ENCODE measurements around the gene COX7A2L.
"Not testable (repeated sequence)": the region's sequence is repeated elsewhere in the genome, so short reads cannot be mapped to it uniquely, and the experiment has no call there.

COX7A2L gene, protein sequence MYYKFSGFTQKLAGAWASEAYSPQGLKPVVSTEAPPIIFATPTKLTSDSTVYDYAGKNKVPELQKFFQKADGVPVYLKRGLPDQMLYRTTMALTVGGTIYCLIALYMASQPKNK

DNA sequence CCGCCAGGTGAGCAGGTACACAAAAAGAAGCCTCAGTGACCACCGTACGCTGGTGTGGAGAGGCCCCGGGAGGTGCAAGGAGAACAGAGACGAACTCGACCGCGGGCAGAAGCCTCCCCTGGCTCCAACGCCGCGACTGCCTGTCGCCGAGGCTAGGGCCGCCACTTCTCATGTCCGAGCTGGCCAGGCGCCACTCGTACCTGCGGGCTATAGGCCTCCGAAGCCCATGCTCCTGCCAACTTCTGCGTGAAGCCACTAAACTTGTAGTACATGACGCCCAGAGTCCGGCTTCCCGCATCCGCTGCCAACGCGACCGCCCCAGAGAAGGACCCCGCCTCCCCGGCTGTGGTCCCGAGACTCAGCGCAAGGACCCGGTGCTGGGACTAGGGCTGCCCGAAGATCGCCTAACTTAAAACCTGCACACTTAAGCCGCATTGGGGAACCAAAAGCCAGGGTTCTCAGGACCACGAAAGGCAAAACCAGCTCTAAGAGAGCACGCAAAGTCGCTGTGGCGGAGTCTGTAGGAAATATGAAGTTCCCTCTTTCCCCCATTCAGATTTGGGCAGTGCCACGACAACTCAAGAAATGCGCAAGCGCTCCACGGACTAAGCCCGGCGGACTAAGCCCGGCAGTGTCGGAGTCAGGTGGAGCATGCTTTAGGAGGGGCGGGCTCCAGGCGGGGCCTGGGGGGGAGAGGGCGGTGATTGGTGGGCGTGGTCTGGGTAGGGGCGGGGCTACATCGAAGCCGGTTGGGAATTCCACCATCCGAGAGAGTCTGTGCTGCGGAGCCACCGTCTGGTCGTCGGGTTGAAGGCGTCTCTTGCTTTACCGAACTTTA, at the start of gene COX7A2L:
COX7A2L (minus strand) TSS at position 328 of the 838 bp plus-strand sequence; CDS start at position 272, 56 bp downstream.
- DNase-seq = peak; percentile 94 to 95

DNA sequence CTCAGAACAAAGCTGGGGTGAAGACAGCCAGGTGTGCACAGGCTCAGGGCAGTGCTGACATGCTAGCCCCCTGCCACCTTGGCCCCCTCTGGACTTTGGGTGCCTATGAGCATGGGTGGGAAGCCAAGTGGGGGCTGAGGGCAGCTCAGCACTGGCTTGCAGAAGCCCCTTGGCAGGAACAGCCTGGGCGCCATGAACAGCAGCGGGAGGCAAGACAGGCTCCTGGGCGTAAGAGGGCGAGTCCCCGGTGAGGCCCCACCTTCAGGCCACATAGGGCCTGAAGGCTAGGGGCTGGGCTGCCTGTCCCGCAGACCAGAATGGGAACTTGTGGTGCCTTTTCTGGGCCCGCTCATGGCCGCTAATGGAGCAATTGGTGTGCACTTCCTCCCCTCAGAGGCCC, 47.0 kb upstream of the COX7A2L start:
- DNase-seq = no peak

DNA sequence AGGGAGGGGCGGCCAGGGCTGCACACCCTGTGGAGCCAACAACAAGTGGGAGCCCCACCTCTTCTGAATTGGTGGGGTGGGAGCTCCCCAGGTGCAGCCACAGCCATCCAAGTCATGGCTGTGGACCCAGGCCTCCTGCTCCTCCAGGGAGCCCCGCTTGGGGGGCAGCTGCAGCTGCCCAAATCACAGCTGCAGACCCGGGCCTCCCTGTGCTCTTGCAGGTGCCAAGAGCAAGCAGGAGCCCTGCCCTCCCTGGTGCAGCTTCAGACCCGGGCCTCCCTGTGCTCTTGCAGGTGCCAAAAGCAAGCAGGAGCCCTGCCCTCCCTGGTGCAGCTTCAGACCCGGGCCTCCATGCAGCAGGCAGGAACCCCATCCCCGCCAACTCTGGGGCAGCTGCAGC, 46.5 kb upstream of the COX7A2L start:
- DNase-seq = no peak

DNA sequence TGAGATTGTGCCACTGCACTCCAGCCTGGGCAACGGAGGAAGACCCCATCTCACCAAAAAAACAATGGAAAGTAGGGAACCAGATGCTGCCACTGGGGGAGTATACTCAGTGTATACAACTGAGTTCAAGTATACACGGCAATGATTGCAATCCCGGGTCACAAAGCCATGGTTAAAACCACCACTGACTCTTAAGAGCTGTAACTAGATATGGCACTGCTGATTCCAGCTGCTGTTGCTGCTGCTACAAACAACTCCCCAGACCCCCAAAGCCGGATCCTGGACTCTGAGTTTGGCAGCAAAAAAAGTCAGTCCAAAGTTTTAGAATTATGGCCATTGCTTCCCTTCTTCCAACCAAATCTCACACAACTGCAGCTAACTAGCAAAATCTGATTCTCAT, 43.7 kb upstream of the COX7A2L start:
- no peak for DNase-seq

DNA sequence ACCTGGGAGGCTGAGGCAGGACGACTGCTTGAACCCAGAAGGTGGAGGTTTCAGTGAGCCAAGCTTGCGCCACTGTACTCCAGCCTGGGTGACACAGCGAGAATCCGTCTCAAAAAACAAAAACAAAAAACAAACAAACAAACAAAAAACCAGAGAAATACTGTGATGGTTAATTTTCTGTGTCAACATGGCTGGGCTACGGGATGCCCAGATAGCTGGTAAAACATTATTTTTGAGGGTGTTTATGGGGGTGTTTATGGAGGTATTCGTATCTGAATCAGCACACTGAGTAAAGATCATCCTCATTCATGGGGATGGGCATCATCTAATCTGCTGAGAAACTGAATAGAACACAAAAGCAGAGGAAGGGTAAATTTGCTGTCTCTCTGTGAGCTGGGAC, 40.8 kb upstream of the COX7A2L start:
- DNase-seq = no peak

DNA sequence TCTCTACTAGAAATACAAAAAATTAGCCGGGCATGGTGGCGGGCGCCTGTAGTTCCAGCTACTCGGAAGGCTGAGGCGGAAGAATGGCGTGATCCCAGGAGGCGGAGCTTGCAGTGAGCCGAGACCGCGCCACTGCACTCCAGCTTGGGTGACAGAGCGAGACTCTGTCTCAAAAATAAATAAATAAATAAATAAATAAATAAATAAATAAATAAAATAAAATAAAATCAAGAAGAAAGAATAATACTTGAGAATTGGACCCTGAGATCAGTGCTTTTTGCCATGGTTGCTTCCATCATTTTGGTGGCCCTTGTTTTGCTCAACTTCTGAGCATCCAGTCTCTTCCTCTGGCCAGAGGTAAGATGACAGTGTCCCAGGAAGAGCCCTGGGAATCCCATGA, 37.0 kb upstream of the COX7A2L start:
- not testable (repeated sequence) for DNase-seq

DNA sequence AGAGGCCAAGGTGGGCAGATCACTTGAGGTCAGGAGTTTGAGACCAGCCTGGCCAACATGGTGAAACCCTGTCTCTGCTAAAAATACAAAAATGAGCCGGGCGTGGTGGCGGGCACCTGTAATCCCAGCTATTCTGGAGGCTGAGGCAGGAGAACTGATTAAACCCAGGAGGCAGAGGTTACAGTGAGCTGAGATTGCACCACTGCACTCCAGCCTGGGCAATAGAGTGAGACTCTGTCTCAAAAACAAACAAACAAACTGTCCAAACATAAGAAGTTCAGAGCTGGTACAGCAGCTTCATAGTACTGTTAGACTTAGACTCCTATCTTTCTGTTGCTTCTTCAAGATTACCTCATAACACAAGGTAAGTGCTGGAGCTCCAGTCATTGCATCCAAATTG, 32.3 kb upstream of the COX7A2L start:
- DNase-seq = not testable (repeated sequence)

DNA sequence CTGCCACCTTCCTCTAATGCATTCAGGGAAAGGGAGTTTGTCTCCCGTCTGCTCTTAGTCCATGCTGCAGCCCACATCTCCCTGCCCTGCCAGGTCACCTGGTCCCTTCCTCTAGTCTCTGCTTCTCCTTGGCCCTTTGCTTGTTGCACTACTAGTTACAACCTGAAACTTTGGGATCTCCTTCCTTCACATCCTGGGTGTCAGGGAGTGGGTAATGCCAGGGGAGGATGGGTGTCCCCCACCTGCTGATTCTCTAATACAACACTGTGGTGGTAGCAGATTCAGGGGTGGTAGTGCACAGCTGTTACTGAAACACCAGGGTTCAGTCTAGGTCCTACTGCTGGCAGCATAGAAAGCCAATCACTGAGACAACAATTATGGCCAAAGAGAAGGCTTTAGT, 31.2 kb upstream of the COX7A2L start:
- DNase-seq = no peak

DNA sequence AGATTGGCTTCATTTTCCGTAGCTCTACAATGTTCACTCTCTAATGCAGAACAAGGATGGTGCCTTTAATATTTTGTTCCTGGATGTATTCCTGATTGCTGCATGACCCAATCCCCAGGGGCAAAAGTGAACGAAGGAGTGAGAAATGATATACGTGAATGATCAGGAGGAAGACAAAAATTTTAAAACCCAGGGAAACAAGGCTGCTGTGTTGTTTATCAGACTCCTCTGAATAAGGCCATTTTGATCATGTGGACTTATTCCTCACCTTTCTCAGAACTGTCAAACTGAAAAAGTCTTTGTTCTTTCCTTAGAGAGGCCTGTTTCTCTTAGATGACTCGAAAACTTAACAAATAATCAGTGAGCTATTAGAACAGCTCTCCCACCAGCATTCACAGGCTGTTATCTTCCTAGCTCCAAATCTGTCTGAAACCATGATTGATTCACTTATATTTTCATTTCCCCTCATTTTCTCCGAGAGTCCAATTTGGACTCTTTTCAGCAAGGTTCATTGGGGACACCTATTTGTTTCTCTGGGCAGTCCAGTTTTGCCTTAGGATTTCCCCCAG, 29.5 kb upstream of the COX7A2L start:
- no peak for DNase-seq

DNA sequence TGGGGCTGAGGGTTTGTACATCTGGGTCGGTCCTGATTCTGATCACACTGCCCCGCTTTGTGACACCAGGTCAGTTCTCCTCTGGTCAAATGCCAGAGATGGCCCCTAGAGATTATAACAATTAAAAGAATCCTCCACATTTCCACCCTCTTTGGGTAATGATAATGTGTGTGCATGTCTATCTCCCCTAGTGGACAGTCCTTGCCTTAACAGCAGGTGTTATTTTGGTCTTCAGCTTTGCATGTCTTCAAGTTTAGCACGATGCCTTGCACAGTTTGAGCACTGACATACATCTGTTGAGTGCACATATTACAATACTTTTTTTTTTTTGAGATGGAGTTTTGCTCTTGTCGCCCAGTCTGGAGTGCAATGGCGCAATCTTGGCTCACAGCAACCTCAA, 25.7 kb upstream of the COX7A2L start:
- DNase-seq = no peak

DNA sequence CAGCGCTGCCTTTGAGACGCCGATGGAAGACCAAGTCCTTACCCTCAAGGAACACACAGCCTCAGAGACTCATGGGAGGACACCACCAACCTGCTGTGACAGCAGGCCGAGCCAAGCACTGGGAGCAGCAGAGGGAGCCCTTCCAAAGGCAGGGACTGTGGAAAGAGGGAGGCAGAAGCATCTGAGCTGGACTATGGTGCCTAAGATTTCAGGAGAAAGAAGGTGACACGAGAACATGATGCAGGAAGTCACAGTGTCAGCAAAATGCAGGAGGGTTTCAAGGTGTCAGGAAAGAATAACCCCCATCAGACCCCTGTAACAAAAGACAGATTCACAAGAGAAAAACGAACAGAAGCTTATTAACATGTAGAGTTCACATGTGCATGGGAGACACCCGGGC, 24.2 kb upstream of the COX7A2L start:
- no peak for DNase-seq

DNA sequence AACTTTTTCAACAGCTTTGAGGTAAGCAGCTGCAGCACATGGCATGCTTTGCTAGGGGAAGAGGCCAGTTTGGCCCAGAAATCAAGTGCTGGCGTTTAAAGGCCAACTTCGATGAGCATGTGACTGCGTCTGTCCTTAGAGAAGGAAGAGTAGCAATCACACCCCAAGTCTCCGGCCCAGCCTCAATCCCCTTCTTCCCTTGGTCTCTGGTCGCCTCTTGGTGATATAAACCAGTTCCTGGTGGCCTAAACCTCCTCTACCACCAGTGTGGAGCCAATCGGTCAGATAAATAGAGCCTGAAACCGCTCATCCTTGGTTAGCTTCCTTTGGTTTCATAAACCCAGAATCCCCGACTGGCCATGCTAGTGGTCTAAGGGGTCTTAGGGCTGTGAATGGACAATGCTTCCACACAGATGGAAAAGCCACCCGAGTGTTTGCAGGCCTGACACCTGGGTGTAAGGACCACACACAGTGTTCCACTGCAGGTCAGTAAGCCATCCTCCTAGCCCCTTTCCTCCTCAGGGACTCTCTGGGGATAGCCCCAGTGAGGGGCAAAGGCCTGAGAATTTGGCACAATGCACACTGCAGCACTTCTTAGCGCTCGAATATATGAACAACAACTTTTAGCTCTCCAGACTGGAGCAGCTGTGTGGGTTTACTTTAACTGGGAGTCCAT, 23.0 kb upstream of the COX7A2L start:
- DNase-seq = no peak

DNA sequence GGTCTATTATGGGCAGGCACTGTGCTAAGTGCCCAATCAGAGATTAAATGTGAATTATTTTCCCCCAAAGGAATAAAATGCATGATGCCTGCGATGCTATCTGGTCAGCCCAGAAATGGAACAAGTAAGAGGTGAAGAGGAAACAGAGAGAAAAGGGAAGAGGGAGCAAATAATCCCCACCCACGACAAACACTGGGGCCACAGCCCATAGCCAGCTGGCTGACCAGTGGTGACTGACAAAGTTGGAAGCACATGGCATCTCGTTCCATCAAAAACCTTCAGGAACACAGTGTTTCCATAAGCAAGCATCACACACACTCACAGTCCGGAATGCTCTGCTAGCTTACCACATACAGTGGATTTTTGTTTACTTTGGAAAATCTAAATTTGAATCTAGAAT, 21.1 kb upstream of the COX7A2L start:
- DNase-seq = no peak

DNA sequence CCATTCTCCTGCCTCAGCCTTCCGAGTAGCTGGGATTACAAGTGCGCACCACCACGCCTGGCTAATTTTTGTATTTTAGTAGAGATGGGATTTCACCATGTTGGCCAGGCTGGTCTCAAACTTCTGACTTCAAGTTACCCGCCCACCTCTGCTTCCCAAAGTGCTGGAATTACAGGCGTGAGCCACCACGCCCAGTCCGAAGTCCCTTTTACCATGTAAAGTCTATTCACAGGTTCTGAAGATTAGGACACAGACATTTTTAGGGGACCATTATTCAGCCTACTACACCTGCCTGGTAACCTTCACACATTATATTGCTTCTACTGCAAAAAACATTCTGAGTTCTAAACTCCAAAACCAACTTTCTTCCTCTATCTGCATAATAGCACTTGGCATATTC, 19.0 kb upstream of the COX7A2L start:
- DNase-seq = not testable (repeated sequence)

DNA sequence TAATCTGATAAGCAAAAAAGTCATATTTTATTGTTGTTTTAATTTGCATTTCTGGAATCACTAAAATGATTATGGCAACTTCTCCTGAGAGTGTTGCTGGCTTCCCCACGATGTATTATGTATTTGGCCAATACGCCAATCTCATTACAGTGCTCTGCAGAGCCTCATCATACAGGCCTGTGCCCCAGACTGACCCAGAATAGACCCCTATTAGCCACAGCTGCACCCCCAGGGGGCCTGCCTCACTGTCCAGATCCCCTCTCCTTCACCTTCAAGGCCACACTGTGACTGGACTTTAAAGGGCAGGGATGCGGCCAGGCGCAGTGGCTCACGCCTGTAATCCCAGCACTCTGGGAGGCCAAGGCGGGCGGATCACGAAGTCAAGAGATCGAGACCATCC, 17.4 kb upstream of the COX7A2L start:
- DNase-seq = no peak

DNA sequence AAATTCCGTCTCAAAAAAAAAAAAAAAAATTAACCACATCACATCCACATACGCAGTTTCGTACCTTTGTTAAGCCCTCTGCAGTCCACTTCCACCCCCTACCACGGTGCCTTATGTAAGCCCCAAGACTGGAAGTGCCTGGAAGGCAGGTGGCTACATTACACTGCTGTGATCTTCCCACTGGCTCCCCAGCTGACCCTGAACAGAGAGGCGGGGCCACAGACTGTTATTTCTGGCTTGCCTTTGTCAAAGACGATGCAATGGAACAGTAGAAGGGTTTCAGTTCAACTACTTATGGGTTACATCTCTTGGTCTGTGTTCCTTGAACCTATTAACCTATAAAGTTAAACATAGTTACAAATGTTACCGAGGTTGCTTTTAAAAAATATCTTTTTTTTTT, 15.7 kb upstream of the COX7A2L start:
- DNase-seq = no peak

DNA sequence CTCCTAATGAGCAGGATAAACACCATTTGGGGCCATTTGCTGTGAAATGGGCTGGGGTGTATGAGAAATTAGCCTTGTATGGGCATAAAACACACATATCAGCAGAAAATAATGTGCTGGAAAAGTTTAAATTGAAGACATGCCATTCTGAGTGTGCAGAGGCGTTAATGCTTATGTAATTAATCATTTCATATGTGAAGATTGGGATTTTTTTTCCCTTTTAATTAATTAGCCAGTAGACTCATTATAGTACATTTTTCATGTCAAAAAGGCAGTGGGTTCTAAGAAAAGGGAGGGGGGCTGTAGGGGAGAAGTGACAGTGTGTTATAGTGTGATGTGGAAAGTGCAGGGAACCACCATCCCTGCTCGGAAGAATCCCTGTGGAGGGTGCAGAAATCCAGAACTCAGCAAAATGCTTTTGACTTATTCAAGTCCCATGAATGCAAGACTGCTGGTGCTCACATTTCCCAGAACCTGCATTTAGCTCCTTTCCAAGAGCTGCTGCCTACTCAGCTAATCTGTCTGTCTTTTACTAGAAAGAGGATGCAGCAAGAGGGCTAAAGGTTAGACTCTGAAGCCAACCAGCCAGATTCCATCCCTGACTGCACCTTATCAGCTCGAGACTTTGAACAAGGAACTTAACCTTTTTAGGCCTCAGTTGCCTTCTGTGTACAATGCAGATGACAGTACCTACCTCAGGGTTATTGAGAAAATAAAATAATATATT, 11.6 kb upstream of the COX7A2L start:
- no peak for DNase-seq

DNA sequence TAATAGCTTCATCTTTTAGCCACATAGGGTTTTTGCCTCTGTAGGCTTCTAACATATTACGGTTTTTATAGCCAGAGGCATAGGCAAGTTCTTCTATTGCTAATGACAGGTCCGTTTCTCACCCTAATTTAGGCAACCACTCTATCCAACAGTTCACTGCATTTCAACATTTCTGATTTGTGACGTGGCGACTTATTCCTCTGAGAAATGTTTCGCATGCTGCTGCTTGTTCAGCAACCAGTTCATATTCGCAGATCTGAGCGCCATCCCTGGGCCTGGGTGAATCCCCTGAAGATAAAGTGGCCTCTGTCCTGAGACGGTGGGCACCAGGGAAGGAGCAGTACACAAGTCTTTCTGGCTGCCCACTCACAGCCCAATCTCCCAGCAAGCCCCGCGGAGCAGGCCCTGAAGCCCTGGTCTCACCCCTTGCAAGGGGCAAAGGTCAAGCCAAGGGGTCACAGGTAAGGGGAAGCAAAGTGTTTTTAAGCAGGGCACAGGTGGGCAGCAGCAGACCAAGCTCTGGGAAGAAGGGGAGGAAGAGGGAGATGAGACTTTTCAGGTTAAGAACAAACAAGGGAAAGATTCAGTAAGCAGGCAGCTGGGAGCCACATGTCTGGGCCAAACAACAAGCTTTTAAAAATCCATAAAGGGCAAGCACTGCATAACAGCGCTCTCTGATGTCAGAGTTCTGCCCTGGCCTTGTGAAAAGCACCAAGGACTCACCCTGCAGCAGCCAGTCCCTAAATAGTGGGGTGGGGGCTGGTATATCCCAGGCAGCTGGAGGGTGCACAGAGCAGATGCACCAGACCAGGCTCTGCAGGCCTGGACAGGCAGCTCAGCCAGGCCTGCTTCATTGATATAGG, 10.8 kb upstream of the COX7A2L start:
- no peak for DNase-seq

DNA sequence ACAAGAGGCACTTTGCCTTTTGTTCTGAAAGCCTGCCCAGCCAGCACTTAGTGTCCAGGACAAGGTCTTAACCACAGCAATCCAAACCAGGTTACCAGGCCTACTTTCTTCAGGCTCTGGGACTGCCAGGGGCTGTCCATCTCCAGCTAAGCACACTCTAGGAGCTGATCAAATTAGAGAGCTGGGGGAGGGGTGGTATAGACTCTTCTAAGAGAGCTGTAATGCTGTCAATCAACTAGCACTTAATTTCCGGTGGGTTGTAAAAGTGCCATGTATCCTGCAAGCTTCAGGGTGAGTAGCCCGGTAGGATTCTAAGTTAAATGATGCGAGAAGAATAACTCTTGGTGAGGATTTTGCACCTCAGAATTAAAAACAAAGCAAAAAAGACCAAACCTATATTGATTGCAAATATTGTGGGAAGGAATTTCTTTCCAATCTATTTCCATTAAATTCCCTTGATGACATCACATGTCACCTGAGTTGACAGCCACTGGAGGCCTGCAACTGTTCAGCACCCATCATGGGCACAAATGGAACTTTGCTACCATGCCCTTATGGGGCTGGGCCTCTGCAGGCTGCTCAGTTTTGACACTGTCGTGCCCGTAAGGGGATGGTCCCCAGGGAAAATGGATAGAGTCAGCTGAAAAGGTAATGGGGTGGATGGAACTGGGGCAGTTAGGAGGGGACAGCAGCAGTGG, 8.7 kb upstream of the COX7A2L start:
- no peak for DNase-seq

DNA sequence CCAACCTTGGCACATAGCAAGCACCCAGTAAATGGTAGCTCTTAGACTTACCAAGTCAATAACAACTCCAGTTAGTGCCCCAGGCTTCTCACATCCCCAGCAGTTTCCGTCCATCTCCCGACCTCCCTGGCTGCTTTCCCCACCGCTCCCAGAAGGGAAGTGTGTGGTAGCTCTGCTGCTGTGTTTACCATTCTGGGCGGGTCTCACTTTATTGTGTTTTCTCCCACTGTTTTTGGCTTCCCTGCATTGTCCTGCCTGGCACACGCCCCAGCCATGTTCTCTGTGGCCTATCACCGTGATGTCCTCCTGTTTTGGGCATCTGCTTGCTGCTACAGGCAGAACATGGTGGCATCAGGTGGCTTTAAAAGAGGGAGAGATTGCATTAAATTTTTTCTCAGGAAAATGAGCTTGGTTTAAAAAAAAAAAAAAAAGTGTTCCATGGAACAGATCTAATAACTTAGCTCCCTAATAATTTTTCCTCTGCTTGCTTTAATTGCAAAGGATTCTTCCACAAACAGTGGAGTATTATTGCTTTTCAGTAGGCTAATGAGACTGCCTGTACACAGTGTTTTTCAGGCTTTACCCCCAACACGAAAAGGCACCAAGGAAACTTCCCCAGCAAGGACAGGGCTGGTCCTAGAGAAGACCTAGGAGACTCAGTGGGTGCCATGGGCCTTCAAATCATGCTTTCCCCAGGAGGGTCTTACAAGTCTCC, 8.0 kb upstream of the COX7A2L start:
- no peak for DNase-seq

DNA sequence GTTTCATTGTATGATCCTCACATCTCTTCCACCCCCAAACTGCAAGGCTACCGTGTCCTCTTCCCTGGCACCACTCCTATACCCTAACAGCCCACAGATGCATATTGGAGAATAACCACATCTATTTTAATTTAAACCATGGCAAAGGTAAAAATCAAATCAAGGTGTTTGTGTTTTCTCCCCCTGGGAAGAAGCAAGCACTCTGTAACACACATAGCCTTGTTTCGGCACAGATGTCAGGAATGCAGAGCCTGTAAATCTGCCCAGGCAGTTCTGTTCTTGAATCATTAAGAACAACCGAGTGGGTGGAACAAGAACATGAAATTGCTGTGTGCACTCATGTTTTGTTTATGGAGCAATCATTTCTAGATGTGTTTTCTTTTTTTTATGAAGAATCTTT, 6.8 kb upstream of the COX7A2L start:
- no peak for DNase-seq
